ENCODE data around the gene CD44. TPM values are rescaled to one million over a fixed set of nuclear protein-coding genes. Genes with fewer than 3 reads are reported as not detected.

The CD44 gene
- total and polyA plus RNA-seq, 9 donors: 8.3 to 330 (median 26.0) TPM

- Histone ChIP-seq H3K9me3 (no peaks in the 10 kb centered on the region), H3K27me3 (no peaks in the 10 kb centered on the region), H3K4me3 (no peak overlapping the region), H3K36me3 (no peaks in the 10 kb centered on the region), H3K27ac (no peak overlapping the region), H3K4me1 (ENCODE audit: insufficient read depth) (peaks cover 5% of the 10 kb centered on the region)
- no peak for TF ChIP-seq POLR2A (IDR thresholded peaks at IDR 0.05)
- DNase-seq: no peak
- 92 to 97% (median 95%) methylated on average over 3 of the region's 3 CpGs for WGBS, 3 donors
- intact Hi-C loops (cut with DNase I): no loop called here
These were observed 39.3 kb downstream of the CD44 start for GRCh38 chr11:35178067-35178805.

- Histone ChIP-seq H3K4me3 (no peak overlapping the region), H3K27me3 (no peaks in the 10 kb centered on the region), H3K27ac (no peak overlapping the region), H3K9me3 (no peaks in the 10 kb centered on the region), H3K4me1 (ENCODE audit: insufficient read depth) (peaks cover 5% of the 10 kb centered on the region), H3K36me3 (no peaks in the 10 kb centered on the region)
- intact Hi-C loops (cut with DNase I): no loop called here
- 50 to 85% (median 81%) methylated on average over 2 of the region's 2 CpGs for WGBS, 3 donors
- TF ChIP-seq CTCF (IDR thresholded peaks at IDR 0.05) (no peak), EP300 (IDR thresholded peaks at IDR 0.05) (no peak), POLR2A (IDR thresholded peaks at IDR 0.05) (no peak)
- DNase-seq: no peak
These were observed 39.9 kb downstream of the CD44 start for GRCh38 chr11:35178873-35179272.

GRCh38 chr11:35179466-35180135, 40.6 kb downstream of the CD44 start:
- no peaks in the 10 kb centered on the region for H3K36me3 ChIP-seq
- intact Hi-C loops (cut with DNase I): no loop called here
- H3K27me3 ChIP-seq: no peaks in the 10 kb centered on the region
- no peaks in the 10 kb centered on the region for H3K9me3 ChIP-seq
- H3K4me1 ChIP-seq (ENCODE audit: insufficient read depth): peaks cover 5% of the 10 kb centered on the region
- 50 to 59% (median 52%) methylated on average over 2 of the region's 2 CpGs for WGBS, 3 donors
- DNase-seq: no peak
- H3K4me3 ChIP-seq: no peak overlapping the region
- no peak for TF ChIP-seq EP300 (IDR thresholded peaks at IDR 0.05)
- TF ChIP-seq CTCF (IDR thresholded peaks at IDR 0.05): no peak
- no peak for TF ChIP-seq POLR2A (IDR thresholded peaks at IDR 0.05)
- H3K27ac ChIP-seq: no peak overlapping the region

GRCh38 chr11:35180317-35181233, 41.6 kb downstream of the CD44 start:
- Histone ChIP-seq H3K27me3 (no peaks in the 10 kb centered on the region), H3K9me3 (no peaks in the 10 kb centered on the region), H3K4me3 (no peak overlapping the region), H3K27ac (no peak overlapping the region), H3K36me3 (no peaks in the 10 kb centered on the region), H3K4me1 (ENCODE audit: insufficient read depth) (peaks cover 5% of the 10 kb centered on the region)
- no peak for DNase-seq
- intact Hi-C loops (cut with DNase I): no loop called here
- WGBS, 3 donors: 29 to 33% (median 30%) methylated on average over 5 of the region's 5 CpGs
- TF ChIP-seq EP300 (IDR thresholded peaks at IDR 0.05): no peak

GRCh38 chr11:35182317-35182939, 43.5 kb downstream of the CD44 start:
- H3K27me3 ChIP-seq: no peaks in the 10 kb centered on the region
- H3K4me3 ChIP-seq: no peak overlapping the region
- TF ChIP-seq EP300 (IDR thresholded peaks at IDR 0.05) (no peak), POLR2A (IDR thresholded peaks at IDR 0.05) (no peak), CTCF (IDR thresholded peaks at IDR 0.05) (no peak)
- peaks cover 6% of the 10 kb centered on the region for H3K4me1 ChIP-seq (ENCODE audit: insufficient read depth)
- H3K9me3 ChIP-seq: no peaks in the 10 kb centered on the region
- 93 to 99% (median 98%) methylated on average over 6 of the region's 6 CpGs for WGBS, 3 donors
- no peak overlapping the region for H3K27ac ChIP-seq
- no peaks in the 10 kb centered on the region for H3K36me3 ChIP-seq
- intact Hi-C loops (cut with DNase I): no loop called here
- DNase-seq: no peak

All from ovary (tissue), 9 donors.